NOMO-1 (cell line): ENCODE data around the gene CDHR4.
"Not testable (repeated sequence)": the region's sequence is repeated elsewhere in the genome, so short reads cannot be mapped to it uniquely, and the experiment has no call there.

Source experiments
- DNase-seq, 2 experiments: peaks; one replicate each; lab custom pipeline; 2025; ENCODE audit not compliant: unreplicated experiment in 2 of 2; lab: John Stamatoyannopoulos, UW

Gene CDHR4, protein sequence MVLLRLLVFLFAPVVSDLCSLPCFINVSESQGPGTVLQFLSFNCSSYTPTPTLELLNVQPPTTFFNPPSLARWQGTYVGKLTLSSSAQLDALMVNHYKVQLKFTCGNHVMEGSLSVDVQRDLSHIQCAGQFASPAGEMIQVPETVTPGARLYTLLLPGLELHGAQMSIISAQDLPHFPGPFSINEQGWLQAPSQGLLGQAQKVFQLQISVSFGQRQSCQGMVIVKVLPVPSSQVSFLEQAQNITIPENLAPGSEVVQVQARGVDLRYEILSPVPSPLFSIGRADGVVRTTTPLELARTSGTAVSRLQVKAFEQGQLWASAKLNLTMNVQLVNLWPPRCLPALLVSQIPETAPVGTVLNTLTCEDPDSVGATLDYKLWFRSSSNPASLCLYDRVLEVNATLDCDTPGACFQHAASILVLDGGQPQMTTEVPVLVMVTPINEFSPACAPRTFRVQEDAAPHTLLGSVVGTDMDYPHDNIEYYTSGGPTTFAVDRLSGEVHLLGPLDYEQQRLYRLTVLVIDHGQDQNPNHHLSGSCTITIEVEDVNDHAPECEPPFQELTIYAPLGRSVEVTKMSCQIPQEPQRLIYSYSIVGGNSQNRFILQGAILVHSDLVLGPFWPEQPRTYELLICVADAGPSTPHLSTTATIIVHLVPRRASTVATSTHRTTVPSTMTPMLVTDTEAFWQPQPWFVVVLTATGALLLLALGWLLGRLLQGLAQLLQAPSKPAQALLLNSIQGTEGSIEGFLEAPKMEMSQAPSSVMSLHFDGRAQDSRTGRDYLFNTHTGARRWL

DNA sequence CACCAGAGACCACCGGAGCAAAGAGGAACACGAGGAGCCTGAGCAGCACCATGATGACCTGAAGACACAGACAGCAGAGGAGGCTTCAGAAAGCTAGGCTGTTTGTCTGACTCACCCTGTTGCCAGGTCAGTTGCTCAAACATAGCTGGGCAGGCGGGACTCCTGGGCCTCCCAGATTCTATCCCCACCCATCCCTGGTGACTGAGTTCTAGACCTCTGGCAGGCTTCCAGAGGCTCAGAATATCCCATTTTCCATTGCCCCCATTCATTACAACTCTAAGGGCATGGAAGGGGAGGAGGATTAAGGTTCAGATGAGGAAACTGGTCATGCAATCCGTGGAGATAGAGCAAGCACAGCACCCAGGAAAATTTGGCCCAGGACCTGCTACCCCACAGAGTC lies at the start of gene CDHR4:
CDHR4 (minus strand) TSS at position 113 of the 400 bp plus-strand sequence; CDS start at position 52, 61 bp downstream.
- DNase-seq = peak in 1 of 2 experiments; percentile 2

DNA sequence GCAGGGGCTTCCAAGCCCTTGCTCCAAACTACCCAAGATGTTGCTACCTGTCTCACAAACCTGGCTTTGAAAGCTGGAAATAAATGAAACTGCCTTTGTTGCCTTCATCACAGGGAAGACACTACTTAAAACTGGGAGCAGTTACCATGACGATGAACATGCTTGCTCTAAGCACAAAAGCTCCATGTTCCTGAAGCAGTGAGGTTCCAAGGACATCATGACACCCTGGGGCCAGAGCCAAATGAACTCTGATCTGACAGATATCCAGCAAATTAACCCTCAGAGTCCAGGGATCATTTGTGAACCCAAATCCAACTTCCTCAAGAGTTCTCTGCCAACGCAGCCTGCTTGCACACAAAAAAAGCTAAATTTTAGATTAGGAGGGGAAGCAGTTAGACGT lies 46.0 kb upstream of the CDHR4 start:
- no peak for DNase-seq

DNA sequence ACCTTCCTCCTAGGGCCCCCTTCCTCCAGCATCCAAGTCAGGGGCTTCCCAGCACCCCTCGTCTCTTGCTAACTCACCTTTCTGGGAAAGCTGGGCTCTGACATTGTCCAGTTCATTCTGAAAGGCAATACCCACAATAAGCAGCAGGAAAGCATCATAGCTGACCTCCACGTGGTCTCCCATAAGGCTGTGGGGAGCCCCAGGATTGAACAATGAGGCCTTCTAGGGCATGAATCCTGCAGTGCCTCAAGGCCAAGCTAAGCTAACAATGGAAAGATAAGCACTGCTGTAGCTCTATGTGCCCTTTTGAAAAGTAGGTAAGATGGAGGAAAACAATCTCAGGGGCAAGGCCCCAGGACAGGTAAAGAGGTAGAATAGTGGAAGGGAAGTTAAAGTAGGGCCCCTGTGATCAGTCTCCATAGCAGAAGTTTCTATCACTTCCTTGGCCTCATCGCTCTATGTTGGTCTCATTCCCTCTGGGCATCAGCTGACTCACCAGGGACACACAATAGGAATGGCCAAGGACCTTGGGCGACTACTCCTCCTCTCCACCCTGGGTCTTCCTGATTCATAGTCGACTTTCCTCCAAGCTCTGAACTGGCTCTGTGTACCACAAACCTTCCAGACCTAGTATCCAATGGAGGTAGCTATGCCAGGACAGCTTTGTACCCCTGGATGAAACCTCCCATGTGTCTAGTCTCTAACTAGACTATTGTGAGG lies 45.0 kb upstream of the CDHR4 start:
- DNase-seq = no peak

DNA sequence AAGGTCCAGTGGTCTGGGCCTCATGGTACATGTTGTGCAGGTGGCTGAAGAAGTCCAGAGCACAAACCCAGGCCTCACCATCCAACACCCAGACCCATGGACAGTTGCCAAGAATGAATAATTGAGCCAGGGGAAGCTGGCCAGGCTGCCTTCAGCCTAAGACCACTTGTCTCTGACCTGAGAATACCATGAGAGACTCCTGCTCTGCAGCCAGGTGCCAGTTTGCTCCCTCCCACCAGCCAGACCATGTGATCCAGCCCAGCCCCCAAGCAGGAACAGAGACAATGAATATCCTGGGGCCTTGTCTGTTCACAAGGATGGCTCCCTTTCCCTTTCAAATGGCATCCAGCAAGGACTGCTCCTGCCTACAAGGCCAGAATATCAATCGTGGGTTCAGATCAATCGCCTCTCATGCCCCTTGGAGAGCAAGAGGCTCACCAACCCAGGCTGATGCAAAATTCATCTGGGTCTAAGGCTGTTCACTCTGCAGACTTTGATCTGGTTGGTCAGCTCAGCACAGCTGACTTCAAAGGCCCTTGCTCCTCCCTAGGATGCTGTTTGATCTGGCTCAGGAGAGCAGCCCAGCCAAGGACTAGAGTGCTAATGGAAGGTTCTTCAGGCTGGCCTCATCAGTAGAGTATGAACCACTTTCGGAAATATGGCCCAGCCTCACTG lies 43.3 kb upstream of the CDHR4 start:
- DNase-seq = no peak

DNA sequence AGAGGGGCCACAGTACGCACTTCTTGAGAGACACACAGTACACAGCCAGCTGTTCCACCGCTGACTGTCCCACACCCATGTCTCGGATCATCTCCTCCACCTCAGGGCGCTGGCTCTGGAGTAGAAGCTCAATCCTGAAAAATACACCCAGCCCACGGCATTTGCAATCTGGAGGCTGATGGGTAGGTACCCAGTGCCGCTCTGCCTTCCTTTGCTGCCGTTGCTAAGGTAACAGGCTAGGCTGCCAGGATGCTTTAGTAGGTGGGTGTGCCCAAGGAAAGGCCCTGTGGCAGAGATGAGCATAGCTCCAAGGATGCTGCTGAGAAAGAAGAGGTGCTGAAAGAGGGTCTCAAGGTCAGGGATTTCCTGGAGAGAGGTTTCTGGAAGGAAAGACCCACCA lies 42.1 kb upstream of the CDHR4 start:
- no peak for DNase-seq

DNA sequence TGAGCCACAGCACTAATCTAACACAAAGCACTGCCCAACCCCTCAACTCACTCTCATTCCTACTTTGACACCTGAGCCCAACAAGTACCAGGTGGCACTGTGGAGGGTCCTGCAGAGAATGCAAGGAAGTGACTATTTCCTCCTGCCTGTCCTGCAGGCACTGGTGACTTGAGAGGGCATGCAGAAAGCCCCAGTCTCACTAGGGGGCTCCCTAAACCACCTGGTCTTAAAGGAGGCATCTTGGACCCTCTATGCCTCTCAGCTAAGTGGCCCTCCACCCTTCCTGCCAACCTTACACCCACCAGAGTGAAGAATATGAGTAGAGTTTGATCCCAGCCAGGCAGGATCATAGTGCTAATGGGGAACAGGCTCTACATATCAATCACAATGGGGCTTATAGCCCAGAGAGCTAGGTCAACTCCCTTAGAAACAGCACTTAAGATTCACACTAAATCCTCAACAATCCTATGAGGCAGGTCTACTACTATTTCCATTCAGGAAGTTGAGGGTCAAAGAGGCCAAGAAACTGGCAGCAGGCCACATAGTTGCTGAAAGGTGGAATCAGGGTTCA lies 41.5 kb upstream of the CDHR4 start:
- DNase-seq = peak; percentile 22 to 38

DNA sequence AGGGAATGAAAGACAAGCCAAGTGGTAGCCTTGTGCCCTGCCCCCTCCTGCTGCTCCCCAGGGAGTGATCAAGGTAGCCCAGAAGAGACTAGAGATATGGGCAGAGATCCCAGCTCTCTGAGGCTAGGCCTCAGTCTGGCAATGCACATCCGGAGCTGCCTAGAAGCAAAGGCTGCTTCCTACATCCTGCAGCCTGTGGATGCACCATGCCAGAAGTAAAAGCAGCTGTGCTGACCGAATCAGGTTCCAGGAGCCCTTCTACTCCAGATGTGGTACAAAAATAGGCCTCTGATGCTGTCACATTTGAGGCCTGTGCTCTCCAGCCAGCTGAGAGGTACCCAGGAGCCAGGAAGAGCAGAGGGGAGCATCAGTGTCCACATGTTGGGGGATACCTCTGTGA lies 40.7 kb upstream of the CDHR4 start:
- DNase-seq = no peak

DNA sequence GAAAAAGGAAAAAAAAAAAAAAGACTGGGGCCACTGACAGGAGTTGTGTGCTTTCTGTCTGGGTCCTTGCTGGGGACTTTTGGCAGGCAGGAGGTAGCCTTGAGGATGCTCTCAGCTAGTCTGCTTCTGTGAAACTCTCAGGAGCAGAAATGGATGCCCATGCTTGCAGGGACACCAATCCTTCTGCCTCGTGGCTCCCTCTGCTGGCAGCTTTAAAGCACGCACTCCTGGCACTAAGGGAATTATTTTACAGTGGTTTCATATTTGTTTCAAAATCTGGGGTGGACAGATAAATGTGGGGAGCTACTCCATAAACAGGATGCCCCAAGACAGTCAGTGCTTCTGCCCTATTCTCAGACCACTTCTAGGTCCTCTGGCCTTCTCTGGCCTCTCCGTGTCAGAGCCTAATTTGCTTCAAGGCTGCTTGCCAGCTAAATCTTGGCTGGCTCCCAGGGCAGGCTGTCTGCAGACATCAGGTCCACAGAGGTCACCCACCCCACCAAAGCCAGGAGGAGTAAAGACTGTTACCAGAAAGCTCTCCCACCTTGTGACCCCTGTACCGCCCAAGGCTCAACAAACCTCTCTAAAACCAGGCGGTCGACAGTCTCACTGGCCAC lies 39.6 kb upstream of the CDHR4 start:
- peak; percentile 54 to 79 for DNase-seq

DNA sequence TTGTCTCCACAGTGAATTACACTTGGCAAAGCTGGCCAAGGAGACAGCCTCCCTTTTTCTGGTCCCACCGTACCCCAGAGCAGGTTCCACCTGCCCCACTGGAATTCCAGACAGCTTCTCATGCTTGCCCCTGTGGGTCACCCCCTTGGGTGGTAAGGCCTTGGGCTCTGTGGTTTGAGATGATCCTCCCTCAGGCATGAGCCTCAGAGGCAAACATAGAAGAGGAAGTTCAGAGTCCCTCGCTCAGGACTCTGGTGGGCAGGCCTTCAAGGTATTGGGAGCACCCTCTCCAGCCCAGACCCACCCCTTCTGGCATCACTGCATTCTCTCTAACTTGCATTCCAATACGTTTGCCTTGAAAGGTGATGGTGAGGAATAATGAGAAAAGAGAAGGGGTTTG lies 31.7 kb upstream of the CDHR4 start:
- DNase-seq = no peak

DNA sequence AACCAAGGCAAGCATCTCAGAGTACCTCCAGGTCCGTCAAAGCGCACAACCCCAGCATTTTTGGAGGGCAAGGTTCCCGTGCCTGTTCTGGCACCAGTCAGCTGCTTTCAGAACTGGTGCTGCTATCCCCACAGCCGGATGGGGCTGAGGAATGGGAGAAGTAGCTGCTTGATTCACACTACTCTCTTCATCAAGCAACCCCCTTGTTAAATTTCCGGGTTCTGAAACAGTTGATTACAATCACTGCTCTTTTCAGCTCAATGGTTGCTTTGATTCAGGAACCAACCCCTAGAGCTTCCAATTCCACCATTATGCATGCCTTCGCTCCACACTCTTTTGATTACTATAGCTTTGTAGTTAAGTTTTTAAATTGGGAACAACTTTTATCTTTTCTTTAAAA lies 26.3 kb upstream of the CDHR4 start:
- no peak for DNase-seq

DNA sequence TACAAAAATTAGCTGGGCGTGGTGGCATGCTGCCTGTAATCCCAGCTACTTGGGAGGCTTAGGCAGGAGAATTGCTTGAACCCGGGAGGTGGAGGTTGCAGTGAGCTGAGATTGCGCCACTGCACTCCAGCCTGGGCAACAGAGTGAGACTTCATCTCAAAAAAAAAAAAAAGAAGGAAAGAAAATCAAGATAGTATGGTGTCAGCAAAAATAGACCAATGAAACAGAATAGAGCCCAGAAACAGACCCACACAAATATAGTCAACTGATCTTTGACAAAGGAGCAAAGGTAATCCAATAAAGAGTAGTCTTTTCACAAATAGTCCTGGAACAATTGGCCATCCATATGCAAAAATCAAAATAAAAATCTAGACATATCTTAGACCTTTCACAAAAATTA lies 23.5 kb upstream of the CDHR4 start:
- not testable (repeated sequence) for DNase-seq

DNA sequence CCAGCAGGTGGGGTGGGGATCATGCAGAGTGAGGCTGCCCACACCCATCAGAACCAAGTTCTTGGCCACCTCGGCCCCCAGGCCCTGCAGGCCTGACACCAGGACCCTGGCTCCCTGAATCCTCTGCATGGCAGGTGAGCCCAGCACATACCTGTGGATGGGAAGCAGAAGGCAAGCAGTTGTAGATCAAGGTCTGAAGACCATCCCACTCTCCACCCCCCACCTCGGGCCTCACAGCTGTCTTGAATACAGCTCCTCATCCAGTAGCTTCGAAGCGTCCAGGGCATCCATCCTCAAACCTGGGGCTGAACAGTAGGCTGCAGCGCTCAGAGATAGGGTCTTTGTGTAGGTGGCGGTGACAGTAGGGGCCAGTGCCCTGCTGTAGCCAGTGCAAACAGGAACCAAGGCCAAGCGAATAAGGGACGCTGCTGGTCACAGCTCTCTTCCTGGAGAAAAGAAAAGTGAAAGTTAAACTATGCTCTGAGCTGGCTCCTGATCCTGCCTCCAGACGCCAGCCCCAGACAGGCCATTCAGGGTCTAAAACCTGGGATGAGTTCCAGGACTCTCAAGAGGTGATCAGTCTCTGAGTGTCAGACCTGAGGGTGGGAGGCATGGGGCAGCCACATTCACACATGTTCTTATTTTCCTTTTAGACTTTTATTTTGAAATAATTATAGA lies 14.0 kb upstream of the CDHR4 start, which contains the start of gene UBA7:
UBA7 (minus strand) TSS at position 457 of the 678 bp plus-strand sequence; CDS start at position 291, 166 bp downstream.
- peak; percentile 61 to 88 for DNase-seq

DNA sequence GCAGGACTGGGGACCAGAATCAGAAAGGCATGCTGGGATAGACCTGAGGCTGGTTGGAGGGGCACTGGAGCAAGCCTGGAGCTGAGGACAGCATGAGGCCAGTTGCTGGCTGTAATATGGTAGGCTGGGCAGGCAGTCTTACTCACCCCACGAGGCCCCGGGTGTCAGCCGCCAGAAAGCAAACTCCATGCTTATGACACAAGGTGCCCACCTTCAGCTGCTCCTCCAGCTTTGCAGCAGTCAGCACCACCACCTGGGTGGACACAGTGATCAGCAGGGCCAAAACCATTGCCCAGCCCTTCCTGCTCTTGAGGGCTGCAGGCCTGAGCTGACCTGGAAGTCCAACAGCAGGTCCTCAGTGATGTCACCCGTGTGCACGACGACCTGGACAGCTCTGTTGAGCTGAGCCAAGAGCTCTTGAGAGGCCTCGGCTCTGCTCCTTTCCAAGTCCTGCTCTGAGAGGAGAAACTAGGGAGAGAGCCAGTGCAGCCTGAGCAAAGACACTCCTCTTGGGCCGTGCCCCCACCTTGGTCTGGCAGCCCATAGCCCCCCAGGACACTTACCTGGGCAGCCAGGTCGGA lies 13.3 kb upstream of the CDHR4 start:
- no peak for DNase-seq

DNA sequence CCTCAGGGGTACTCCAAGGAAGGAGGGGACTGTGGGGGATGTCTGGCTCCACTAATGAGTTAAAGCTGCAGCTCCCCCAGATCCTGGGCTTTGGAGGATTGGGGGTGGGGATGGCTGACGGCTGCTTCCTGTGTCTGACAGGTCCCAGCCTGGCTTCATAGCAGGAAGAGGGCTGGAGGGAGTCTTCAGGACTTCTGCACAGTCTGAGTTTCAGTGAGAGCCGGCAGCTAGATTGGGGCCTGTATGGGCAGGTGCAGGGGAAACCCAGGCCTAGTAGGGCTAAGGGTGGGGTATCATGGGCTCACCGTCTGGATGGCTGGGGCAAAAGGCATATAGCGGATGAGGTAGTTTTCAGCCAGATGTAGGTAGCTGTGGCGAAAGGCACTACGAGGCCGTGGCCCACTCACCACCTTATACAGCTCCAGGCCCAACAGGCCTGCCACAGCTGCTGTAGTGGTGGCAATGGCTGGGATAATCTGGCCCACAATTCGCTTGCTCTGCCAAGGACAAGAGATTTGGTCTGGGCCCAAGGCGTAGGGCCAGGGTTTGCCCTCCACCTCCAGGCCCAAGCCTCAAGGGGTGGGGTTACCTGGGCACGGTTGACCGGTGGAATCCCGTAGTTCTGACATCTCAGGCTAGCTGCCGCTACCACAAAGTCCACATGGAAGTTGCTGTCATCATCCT lies 7.9 kb upstream of the CDHR4 start:
- no peak for DNase-seq

DNA sequence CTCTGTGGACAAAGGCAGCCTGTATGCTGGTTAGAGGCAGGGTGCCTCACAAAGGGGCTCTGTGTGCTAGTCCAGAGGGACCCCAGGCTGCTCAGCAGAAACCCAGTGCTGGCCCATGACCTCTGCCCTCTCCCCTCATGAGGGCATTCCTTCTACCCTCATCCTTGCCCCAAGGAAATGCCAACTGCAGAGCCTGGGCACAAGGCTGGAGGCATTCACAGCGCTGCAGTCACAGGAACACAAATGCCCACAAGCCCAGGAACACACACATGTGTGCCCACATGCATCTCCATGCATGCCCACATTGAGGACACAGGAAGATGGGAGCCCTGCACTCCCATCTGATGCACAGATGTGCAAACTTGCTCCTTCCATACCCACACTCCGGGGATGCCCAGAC lies 7.2 kb upstream of the CDHR4 start:
- no peak for DNase-seq

DNA sequence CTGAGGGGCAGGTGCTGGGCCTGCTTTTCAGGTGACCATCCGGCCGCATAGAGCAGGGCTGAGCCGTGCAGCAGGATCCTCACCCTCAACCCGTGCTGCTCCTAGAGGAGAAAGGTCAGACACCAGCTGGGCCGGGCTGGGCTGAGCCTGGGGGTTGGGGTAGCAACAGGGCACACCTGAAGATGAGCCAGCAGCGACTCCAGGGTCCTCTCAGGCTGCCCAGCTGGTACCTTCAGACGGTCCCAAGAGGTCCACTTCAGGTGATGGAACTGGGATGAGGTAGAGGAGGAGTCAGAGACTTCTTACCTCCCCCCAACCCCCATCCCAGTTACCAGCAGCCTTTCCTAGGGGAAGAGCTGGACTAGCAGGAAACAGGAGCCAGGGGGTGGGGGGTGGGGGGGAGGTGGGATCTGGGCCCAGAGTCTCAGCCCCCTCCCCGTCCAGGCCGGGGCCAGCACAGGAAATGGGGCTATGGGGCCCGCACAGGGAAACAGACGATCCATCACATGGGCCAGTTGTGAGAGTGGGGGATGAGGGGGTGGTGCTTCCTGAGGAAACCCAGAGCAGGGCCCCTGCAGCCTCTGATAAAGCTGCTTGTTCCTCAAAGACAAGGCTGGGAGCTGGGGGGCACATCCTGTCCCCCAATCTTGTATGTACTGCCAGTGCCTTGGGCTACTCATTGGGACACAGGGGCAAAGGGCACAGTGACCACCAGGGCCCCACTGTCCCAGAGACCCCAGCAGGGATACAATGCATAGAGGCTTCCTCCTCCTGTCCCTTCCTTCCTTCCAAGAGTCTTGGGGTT lies 6.4 kb upstream of the CDHR4 start:
- DNase-seq = peak; percentile 58 to 75

DNA sequence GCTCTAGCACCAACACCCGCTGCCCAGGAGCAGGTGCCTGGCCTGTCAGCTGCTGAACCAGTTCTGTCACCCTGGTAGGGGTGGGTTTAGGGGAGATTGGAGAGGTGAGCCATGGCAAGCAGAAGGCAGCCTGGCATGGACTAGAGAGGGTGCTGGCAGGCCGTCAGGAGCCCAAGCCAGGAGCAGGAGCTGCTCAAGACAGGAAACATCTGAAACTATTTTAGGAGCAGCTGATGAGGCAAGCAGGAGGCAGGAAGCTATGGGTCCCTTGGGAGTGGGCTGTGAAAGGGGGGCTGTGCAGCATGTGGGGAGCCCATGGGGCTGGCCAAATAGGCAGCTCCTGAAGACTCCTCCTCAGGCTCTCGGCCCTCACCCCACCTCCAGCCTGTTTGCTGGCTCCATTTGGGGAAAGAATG lies 5.7 kb upstream of the CDHR4 start:
- DNase-seq = peak; percentile 59 to 86
